Stimulated activated CD8-positive, alpha-beta memory T cell treated with anti-CD3 and anti-CD28 coated beads, Interleukin-12 subunit alpha, Interleukin-12 subunit beta, amount 100 ng/mL, for 1 hour (primary cell): ENCODE results near the gene TARBP1.
A peak's percentile ranks its signal among the peaks of the same experiment; 100 is the strongest.

Experiments
- DNase-seq: peaks from one replicate; pipeline ENCODE4 v3.0.0-alpha.2; 2020; ENCODE audit warnings: low read depth

TARBP1 gene

GRCh38 chr1:234484218-234484617 lies 5.2 kb upstream of the TARBP1 start:
- DNase-seq, result no peak

GRCh38 chr1:234481771-234482170 lies 2.8 kb upstream of the TARBP1 start:
- DNase-seq, result no peak

GRCh38 chr1:234479866-234480265 lies 887 bp upstream of the TARBP1 start:
- no peak for DNase-seq

GRCh38 chr1:234479310-234479559 lies 256 bp upstream of the TARBP1 start:
- DNase-seq, result no peak

- peak; percentile 45 for DNase-seq
Observed at GRCh38 chr1:234478152-234478480, 863 bp downstream of the TARBP1 start.

- no peak for DNase-seq
Observed at GRCh38 chr1:234477386-234478151, 1.4 kb downstream of the TARBP1 start.

- no peak for DNase-seq
Observed at GRCh38 chr1:234476172-234476571, 2.8 kb downstream of the TARBP1 start.

GRCh38 chr1:234475167-234475793 lies 3.7 kb downstream of the TARBP1 start:
- no peak for DNase-seq

GRCh38 chr1:234474375-234474774 lies 4.6 kb downstream of the TARBP1 start:
- DNase-seq, result no peak

- DNase-seq, result no peak
Observed at GRCh38 chr1:234473118-234473517, 5.9 kb downstream of the TARBP1 start.

- no peak for DNase-seq
Observed at GRCh38 chr1:234469376-234469775, 9.6 kb downstream of the TARBP1 start.

- no peak for DNase-seq
Observed at GRCh38 chr1:234468580-234468979, 10.4 kb downstream of the TARBP1 start.

GRCh38 chr1:234467821-234468220 lies 11.2 kb downstream of the TARBP1 start:
- no peak for DNase-seq

- no peak for DNase-seq
Observed at GRCh38 chr1:234466945-234467344, 12.0 kb downstream of the TARBP1 start.

GRCh38 chr1:234463749-234464148 lies 15.2 kb downstream of the TARBP1 start:
- DNase-seq, result no peak

GRCh38 chr1:234460652-234461051 lies 18.3 kb downstream of the TARBP1 start:
- no peak for DNase-seq

GRCh38 chr1:234458352-234459017 lies 20.5 kb downstream of the TARBP1 start:
- no peak for DNase-seq

GRCh38 chr1:234454926-234455325 lies 24.1 kb downstream of the TARBP1 start:
- no peak for DNase-seq

GRCh38 chr1:234452406-234452965 lies 26.5 kb downstream of the TARBP1 start:
- DNase-seq, result no peak

GRCh38 chr1:234440348-234440747 lies 38.6 kb downstream of the TARBP1 start:
- no peak for DNase-seq

- DNase-seq, result no peak
Observed at GRCh38 chr1:234438579-234438978, 40.4 kb downstream of the TARBP1 start.

- no peak for DNase-seq
Observed at GRCh38 chr1:234437423-234438171, 41.4 kb downstream of the TARBP1 start.

GRCh38 chr1:234435620-234436019 lies 43.4 kb downstream of the TARBP1 start:
- no peak for DNase-seq
